ENCODE measurements around the gene TSHZ2. TPM values are rescaled to one million over a fixed set of nuclear protein-coding genes. Genes with fewer than 3 reads are reported as not detected.

TSHZ2 gene
- total RNA-seq, 1 donor from 2014 or later, result 1.2 TPM

DNA sequence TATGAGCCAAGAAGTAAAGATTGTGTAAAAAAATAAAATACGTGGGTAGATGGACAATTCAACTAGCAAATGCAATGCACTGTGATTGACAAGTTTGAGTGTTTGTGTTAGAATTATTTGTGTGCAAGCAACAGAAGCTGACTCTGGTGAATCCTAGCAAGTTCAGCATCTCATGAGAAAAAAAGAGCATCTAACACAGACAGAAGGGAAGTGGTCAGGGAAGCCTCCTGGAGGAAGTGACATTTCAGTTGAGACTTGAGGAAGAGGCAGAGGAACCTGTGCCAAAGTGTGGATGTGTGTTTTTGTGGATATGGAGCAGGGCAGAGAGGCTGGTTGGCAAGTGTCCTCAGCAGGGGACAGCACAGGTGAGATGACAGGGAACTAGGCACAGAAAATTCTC lies 372.7 kb downstream of the TSHZ2 start:
- no peak for FAIRE-seq
- Mint-ChIP-seq H3K27me3 (ENCODE audit: low read depth, unreplicated experiment) (peaks cover 2% of the 10 kb centered on the region), H3K9me3 (ENCODE audit: unreplicated experiment) (peaks cover 3% of the 10 kb centered on the region)

DNA sequence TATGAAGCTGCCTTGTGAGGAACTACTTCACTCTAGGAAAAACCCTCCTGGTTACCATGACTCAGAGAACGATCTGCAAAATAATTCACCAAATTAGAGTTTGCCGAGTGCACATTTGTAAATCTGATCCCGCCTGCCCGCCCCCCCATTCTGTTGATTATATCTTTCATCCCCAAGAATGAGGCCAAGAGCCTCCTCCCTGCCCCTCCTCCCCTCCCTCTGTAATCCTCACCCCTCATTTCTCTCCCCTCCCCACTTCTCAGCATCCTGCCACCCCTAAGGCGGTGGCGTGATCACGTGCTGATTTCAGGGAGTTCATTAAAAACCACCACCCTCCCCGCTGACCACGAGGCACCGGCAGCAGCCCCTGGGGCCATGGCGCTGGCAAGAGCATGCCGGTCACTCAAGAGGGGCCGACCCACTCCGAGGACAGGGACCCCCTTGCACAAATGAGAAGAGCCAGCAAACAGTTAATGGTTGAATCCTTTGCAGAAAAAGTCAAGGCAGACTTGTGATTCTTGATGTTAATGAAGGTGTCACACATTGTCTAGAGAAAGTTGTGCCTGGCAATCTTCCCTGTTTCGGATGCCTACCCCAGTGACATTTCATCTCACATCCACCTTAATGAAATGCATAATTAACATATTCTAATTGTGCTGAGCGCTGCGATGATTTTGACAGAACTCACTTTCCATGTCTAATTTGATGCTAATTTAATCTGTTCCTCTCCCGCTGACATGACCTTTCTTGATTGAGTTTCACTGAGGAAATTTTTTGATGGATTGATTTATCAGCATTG lies 373.6 kb downstream of the TSHZ2 start:
- Mint-ChIP-seq H3K27me3 (ENCODE audit: low read depth, unreplicated experiment) (peaks cover 2% of the 10 kb centered on the region), H3K4me1 (ENCODE audit: low read depth, unreplicated experiment) (peaks cover 14% of the 10 kb centered on the region), H3K27ac (ENCODE audit: unreplicated experiment) (no peak overlapping the region), H3K36me3 (ENCODE audit: low read depth, unreplicated experiment) (peaks cover 3% of the 10 kb centered on the region), H3K9me3 (ENCODE audit: unreplicated experiment) (peaks cover 3% of the 10 kb centered on the region), H3K4me3 (ENCODE audit: unreplicated experiment) (no peak overlapping the region)
- Histone ChIP-seq H3K4me2 (ENCODE audit: low read length) (peak overlapping the region; percentile 46), H2AFZ (ENCODE audit: low read depth, low read length) (no peak overlapping the region), H3K79me2 (ENCODE audit: insufficient read depth, low read length) (no peaks in the 10 kb centered on the region), H3K36me3 (ENCODE audit: insufficient read depth, low read length) (no peaks in the 10 kb centered on the region), H4K20me1 (ENCODE audit: insufficient read depth, low read length) (no peaks in the 10 kb centered on the region), H3K4me3 (ENCODE audit: insufficient read depth, low read depth, low read length) (no peak overlapping the region), H3K27me3 (ENCODE audit: insufficient read depth, low read length) (no peaks in the 10 kb centered on the region), H3K4me1 (ENCODE audit: insufficient read depth, low read length) (no peaks in the 10 kb centered on the region), H3K27ac (ENCODE audit: low read depth, low read length) (no peak overlapping the region), H3K9ac (ENCODE audit: low read length) (no peak overlapping the region), H3K9me3 (ENCODE audit: insufficient read depth, low read depth, low read length) (no peaks in the 10 kb centered on the region)
- FAIRE-seq (no peak), DNase-seq (ENCODE audit: low read depth) (peak; percentile 18)
- TF ChIP-seq EZH2 (IDR thresholded peaks at IDR 0.05; ENCODE audit: insufficient read depth, low read length), result no peak
- TF ChIP-seq, protein P1, sequence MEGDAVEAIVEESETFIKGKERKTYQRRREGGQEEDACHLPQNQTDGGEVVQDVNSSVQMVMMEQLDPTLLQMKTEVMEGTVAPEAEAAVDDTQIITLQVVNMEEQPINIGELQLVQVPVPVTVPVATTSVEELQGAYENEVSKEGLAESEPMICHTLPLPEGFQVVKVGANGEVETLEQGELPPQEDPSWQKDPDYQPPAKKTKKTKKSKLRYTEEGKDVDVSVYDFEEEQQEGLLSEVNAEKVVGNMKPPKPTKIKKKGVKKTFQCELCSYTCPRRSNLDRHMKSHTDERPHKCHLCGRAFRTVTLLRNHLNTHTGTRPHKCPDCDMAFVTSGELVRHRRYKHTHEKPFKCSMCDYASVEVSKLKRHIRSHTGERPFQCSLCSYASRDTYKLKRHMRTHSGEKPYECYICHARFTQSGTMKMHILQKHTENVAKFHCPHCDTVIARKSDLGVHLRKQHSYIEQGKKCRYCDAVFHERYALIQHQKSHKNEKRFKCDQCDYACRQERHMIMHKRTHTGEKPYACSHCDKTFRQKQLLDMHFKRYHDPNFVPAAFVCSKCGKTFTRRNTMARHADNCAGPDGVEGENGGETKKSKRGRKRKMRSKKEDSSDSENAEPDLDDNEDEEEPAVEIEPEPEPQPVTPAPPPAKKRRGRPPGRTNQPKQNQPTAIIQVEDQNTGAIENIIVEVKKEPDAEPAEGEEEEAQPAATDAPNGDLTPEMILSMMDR (IDR thresholded peaks at IDR 0.05; ENCODE audit: insufficient read depth, low read depth, low read length), result no peak

More for the DNA sequence above, 372.7 kb downstream of the TSHZ2 start:
- Histone ChIP-seq H3K9me3 (ENCODE audit: insufficient read depth, low read depth, low read length) (no peaks in the 10 kb centered on the region), H2AFZ (ENCODE audit: low read depth, low read length) (no peak overlapping the region), H4K20me1 (ENCODE audit: insufficient read depth, low read length) (no peaks in the 10 kb centered on the region), H3K4me1 (ENCODE audit: insufficient read depth, low read length) (no peaks in the 10 kb centered on the region), H3K4me3 (ENCODE audit: insufficient read depth, low read depth, low read length) (no peak overlapping the region), H3K27me3 (ENCODE audit: insufficient read depth, low read length) (no peaks in the 10 kb centered on the region), H3K79me2 (ENCODE audit: insufficient read depth, low read length) (no peaks in the 10 kb centered on the region), H3K36me3 (ENCODE audit: insufficient read depth, low read length) (no peaks in the 10 kb centered on the region), H3K27ac (ENCODE audit: low read depth, low read length) (no peak overlapping the region), H3K4me2 (ENCODE audit: low read length) (no peak overlapping the region), H3K9ac (ENCODE audit: low read length) (no peak overlapping the region)
- no peak for DNase-seq (ENCODE audit: low read depth)
- TF ChIP-seq EZH2 (IDR thresholded peaks at IDR 0.05; ENCODE audit: insufficient read depth, low read length), result no peak
- TF ChIP-seq, protein P1 (IDR thresholded peaks at IDR 0.05; ENCODE audit: insufficient read depth, low read depth, low read length), result no peak
- H3K36me3 Mint-ChIP-seq (ENCODE audit: low read depth, unreplicated experiment), result peaks cover 3% of the 10 kb centered on the region
- no peak overlapping the region for H3K27ac Mint-ChIP-seq (ENCODE audit: unreplicated experiment)
- H3K4me1 Mint-ChIP-seq (ENCODE audit: low read depth, unreplicated experiment), result peaks cover 14% of the 10 kb centered on the region
- no peak overlapping the region for H3K4me3 Mint-ChIP-seq (ENCODE audit: unreplicated experiment)

DNA sequence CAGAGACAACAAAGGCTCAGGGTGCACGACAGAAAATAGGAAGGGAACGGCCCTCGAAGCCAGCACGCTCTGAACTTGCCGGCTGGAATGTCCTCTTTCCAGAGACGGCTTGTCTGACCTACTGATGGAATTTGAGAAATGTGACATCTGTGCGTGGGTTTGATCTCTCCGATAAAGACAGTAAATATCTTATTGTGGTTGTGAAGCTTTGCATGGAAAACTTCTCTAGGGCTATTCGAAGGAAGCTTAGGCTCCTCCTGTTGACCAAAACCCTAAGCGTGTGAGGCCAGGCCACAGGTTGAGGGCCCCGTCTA lies 374.1 kb downstream of the TSHZ2 start:
- H3K27ac ChIP-seq (ENCODE audit: low read depth, low read length), result no peak overlapping the region
- Mint-ChIP-seq H3K4me3 (ENCODE audit: unreplicated experiment) (no peak overlapping the region), H3K9me3 (ENCODE audit: unreplicated experiment) (peaks cover 3% of the 10 kb centered on the region), H3K27me3 (ENCODE audit: low read depth, unreplicated experiment) (peaks cover 2% of the 10 kb centered on the region), H3K4me1 (ENCODE audit: low read depth, unreplicated experiment) (peaks cover 14% of the 10 kb centered on the region), H3K27ac (ENCODE audit: unreplicated experiment) (no peak overlapping the region), H3K36me3 (ENCODE audit: low read depth, unreplicated experiment) (peaks cover 3% of the 10 kb centered on the region)
- no peaks in the 10 kb centered on the region for H3K36me3 ChIP-seq (ENCODE audit: insufficient read depth, low read length)
- no peaks in the 10 kb centered on the region for H3K79me2 ChIP-seq (ENCODE audit: insufficient read depth, low read length)
- H2AFZ ChIP-seq (ENCODE audit: low read depth, low read length), result no peak overlapping the region
- H3K9ac ChIP-seq (ENCODE audit: low read length), result no peak overlapping the region
- H4K20me1 ChIP-seq (ENCODE audit: insufficient read depth, low read length), result no peaks in the 10 kb centered on the region
- H3K27me3 ChIP-seq (ENCODE audit: insufficient read depth, low read length), result no peaks in the 10 kb centered on the region
- H3K4me1 ChIP-seq (ENCODE audit: insufficient read depth, low read length), result no peaks in the 10 kb centered on the region
- TF ChIP-seq EZH2 (IDR thresholded peaks at IDR 0.05; ENCODE audit: insufficient read depth, low read length), result no peak
- TF ChIP-seq, protein P1 (IDR thresholded peaks at IDR 0.05; ENCODE audit: insufficient read depth, low read depth, low read length), result no peak
- no peaks in the 10 kb centered on the region for H3K9me3 ChIP-seq (ENCODE audit: insufficient read depth, low read depth, low read length)
- DNase-seq (ENCODE audit: low read depth) (peak; percentile 53), FAIRE-seq (no peak)
- no peak overlapping the region for H3K4me3 ChIP-seq (ENCODE audit: insufficient read depth, low read depth, low read length)
- peak overlapping the region; percentile 46 for H3K4me2 ChIP-seq (ENCODE audit: low read length)

Measured in astrocyte (in vitro differentiated cells and primary cell).